Keratinocyte (primary cell): ENCODE measurements around the gene FBXO41. TPM values are rescaled to one million over a fixed set of nuclear protein-coding genes. Genes with fewer than 3 reads are reported as not detected.

ENCODE experiments used
- DNase-seq: peaks from one replicate; pipeline ENCODE4 v3.0.0-alpha.2; 2011; ENCODE audit warnings: low read depth, missing footprints, low spot score
- FAIRE-seq: peaks from 2 replicates; lab custom pipeline; 2011; peaks lifted over from hg19 to GRCh38; lab: Jason Lieb, UNC
- H2AFZ ChIP-seq: 2 replicates; pipeline ENCODE4 v1.6.0; 2012; ENCODE audit warnings: low read length, control low read depth, inconsistent platforms; ENCODE audit not compliant: control insufficient read depth
- H3K27ac ChIP-seq: 2 replicates; pipeline ENCODE4 v1.5.1; 2011; ENCODE audit warnings: low read length; ENCODE audit not compliant: control insufficient read depth, insufficient read depth
- H3K27me3 ChIP-seq: 3 replicates; pipeline ENCODE4 v1.6.0; 2011; ENCODE audit warnings: low read length; ENCODE audit not compliant: control insufficient read depth, insufficient read depth; ENCODE audit errors: extremely low read depth
- H3K36me3 ChIP-seq, 2 experiments: 2 replicates in 1 of 2; 3 replicates in 1 of 2; pipeline ENCODE4 v1.5.1; 2011; ENCODE audit warnings: low read length in 2 of 2, mild to moderate bottlenecking in 1 of 2; ENCODE audit not compliant: control insufficient read depth in 2 of 2, insufficient read depth in 2 of 2; ENCODE audit errors: extremely low read depth in 1 of 2
- H3K4me1 ChIP-seq: 3 replicates; pipeline ENCODE4 v1.5.1; 2011; ENCODE audit warnings: low read length; ENCODE audit not compliant: control insufficient read depth, insufficient read depth; ENCODE audit errors: extremely low read depth
- H3K4me2 ChIP-seq: 3 replicates; pipeline ENCODE4 v1.6.0; 2011; ENCODE audit warnings: low read depth, low read length; ENCODE audit not compliant: control insufficient read depth, insufficient read depth; ENCODE audit errors: extremely low read depth
- H3K4me3 ChIP-seq, 3 experiments: fragments of 200-600 bp in 1 of 3; sonication (generic) in 1 of 3; 2 replicates in 2 of 3; 3 replicates in 1 of 3; pipeline ENCODE4 v1.5.1; 2011 to 2016; ENCODE audit warnings: low read length in 3 of 3, mild to moderate bottlenecking in 3 of 3, control low read depth in 2 of 3, inconsistent platforms in 1 of 3, low read depth in 1 of 3, mixed read lengths in 1 of 3, mixed run types in 1 of 3, moderate library complexity in 1 of 3; ENCODE audit not compliant: control insufficient read depth in 2 of 3, insufficient read depth in 2 of 3; ENCODE audit errors: extremely low read depth in 1 of 3
- H3K79me2 ChIP-seq: 2 replicates; pipeline ENCODE4 v1.6.0; 2012; ENCODE audit warnings: low read length; ENCODE audit not compliant: control insufficient read depth, insufficient read depth
- H3K9ac ChIP-seq: 3 replicates; pipeline ENCODE4 v1.6.0; 2011; ENCODE audit warnings: low read length; ENCODE audit not compliant: control insufficient read depth, insufficient read depth; ENCODE audit errors: extremely low read depth
- H3K9me1 ChIP-seq: 3 replicates; pipeline ENCODE4 v1.6.0; 2011; ENCODE audit warnings: low read length; ENCODE audit not compliant: control insufficient read depth, insufficient read depth; ENCODE audit errors: extremely low read depth
- H3K9me3 ChIP-seq: 2 replicates; pipeline ENCODE4 v1.5.1; 2012; ENCODE audit warnings: low read depth, low read length; ENCODE audit not compliant: control insufficient read depth
- H4K20me1 ChIP-seq: 3 replicates; pipeline ENCODE4 v1.6.0; 2011; ENCODE audit warnings: low read length; ENCODE audit not compliant: control insufficient read depth, insufficient read depth; ENCODE audit errors: extremely low read depth
- CTCF ChIP-seq, 3 experiments: IDR thresholded peaks in 1 of 3; conservative IDR thresholded peaks in 1 of 3; optimal IDR thresholded peaks in 1 of 3; 2 replicates in 2 of 3; 3 replicates in 1 of 3; pipeline versions ENCODE3 to v1.5.1; 2011; ENCODE audit warnings: low read length in 3 of 3, mild to moderate bottlenecking in 3 of 3, moderate library complexity in 2 of 3, control low read depth in 1 of 3, inconsistent platforms in 1 of 3; ENCODE audit not compliant: insufficient read depth in 2 of 3; ENCODE audit errors: extremely low read depth in 1 of 3
- EZH2 ChIP-seq: IDR thresholded peaks from one replicate; pipeline ENCODE4 v1.6.1; 2012; ENCODE audit warnings: inconsistent platforms, mild to moderate bottlenecking, low read length, moderate library complexity
- dilution Hi-C: fragments of 300-500 bp; cut with MboI; formaldehyde crosslinking; loops from one replicate; pipeline ENCODE4 v1.7.0; 2020; ENCODE audit warnings: low sequenced_read_pairs; ENCODE audit not compliant: extremely low pct_ligation_motif_present
- polyA plus RNA-seq, 5 experiments: library from polyadenylated mRNA; depleted of rRNA in 3 of 5; stranded (reverse) in 3 of 5; stranded (forward) in 1 of 5; unstranded in 1 of 5; fragments of >200 nt; gene quantifications; 1 replicate in 1 of 5; 2 replicates in 3 of 5; 3 replicates in 1 of 5; pipeline versions ENCODE4 v1.2.1 to v1.2.3, GENCODE V29; 2011 to 2012; ENCODE audit warnings: missing spikeins in 2 of 5, low read depth in 1 of 5, low replicate concordance in 1 of 5

Gene FBXO41
- polyA plus RNA-seq, 1 donor (not counting 4 experiments of a cell fraction or from before 2014, with no cell fraction given): 4.1 TPM

- Histone ChIP-seq H3K27ac (no peak overlapping the region), H3K4me1 (peaks cover 7% of the 10 kb centered on the region), H4K20me1 (no peaks in the 10 kb centered on the region), H3K79me2 (no peaks in the 10 kb centered on the region), H3K9me3 (no peaks in the 10 kb centered on the region), H3K4me2 (no peak overlapping the region), H3K4me3 (no peak overlapping the region), H3K27me3 (no peaks in the 10 kb centered on the region), H3K36me3 (peaks cover 0 to 5% of the 10 kb centered on the region in 2 experiments), H2AFZ (no peak overlapping the region), H3K9ac (no peak overlapping the region), H3K9me1 (no peaks in the 10 kb centered on the region)
- dilution Hi-C loops: no loop called here
- TF ChIP-seq EZH2 (no peak), CTCF (optimal IDR thresholded peaks at IDR 0.05 in 1 of 3, IDR thresholded peaks at IDR 0.05 in 1 of 3, conservative IDR thresholded peaks at IDR 0.05 in 1 of 3; ENCODE audit: extremely low read depth in 1 of 3, insufficient read depth in 2 of 3, low read length in 3 of 3) (no peak)
- FAIRE-seq (no peak), DNase-seq (no peak)
These were observed 17.3 kb downstream of the FBXO41 start for GRCh38 chr2:73267008-73267407.

- no peak overlapping the region for H3K4me2 ChIP-seq
These were observed 18.0 kb downstream of the FBXO41 start for GRCh38 chr2:73266061-73266901.

More at GRCh38 chr2:73266061-73266901, 18.0 kb downstream of the FBXO41 start:
- Histone ChIP-seq H3K27me3 (no peaks in the 10 kb centered on the region), H3K9me1 (no peaks in the 10 kb centered on the region), H3K36me3 (peaks cover 0 to 5% of the 10 kb centered on the region in 2 experiments), H3K9ac (no peak overlapping the region), H3K4me3 (no peak overlapping the region), H3K4me1 (peaks cover 7% of the 10 kb centered on the region), H4K20me1 (no peaks in the 10 kb centered on the region), H3K79me2 (no peaks in the 10 kb centered on the region), H3K27ac (no peak overlapping the region), H2AFZ (no peak overlapping the region), H3K9me3 (no peaks in the 10 kb centered on the region)
- dilution Hi-C loops: no loop called here
- no peak for DNase-seq
- TF ChIP-seq EZH2 (no peak), CTCF (optimal IDR thresholded peaks at IDR 0.05 in 1 of 3, IDR thresholded peaks at IDR 0.05 in 1 of 3, conservative IDR thresholded peaks at IDR 0.05 in 1 of 3; ENCODE audit: extremely low read depth in 1 of 3, insufficient read depth in 2 of 3, low read length in 3 of 3) (no peak)
- no peak for FAIRE-seq
